Mesenteric fat pad (tissue), 1 donor: ENCODE results near the gene PRIM2. TPM values are rescaled to one million over a fixed set of nuclear protein-coding genes. Genes with fewer than 3 reads are reported as not detected.
"Not testable (repeated sequence)": the region's sequence is repeated elsewhere in the genome, so short reads cannot be mapped to it uniquely, and the experiment has no call there.

Experiments used
- DNase-seq: peaks from one replicate; pipeline ENCODE4 v3.0.0-alpha.2; 2020; ENCODE audit warnings: low spot score
- long read RNA-seq: library from polyadenylated mRNA; unstranded; transcript quantifications from one replicate; pipeline ENCODE4 v2.0.0, GENCODE V29; 2020
- total RNA-seq: library from RNA; stranded (reverse); fragmentation: NEBNext Ultra II Directional; extraction: Animal tissue kit (Norgen Biotek cat#: 25700); gene quantifications from one replicate; pipeline ENCODE4 v1.2.1, GENCODE V29; 2021
- donor health status: DM: yes; HTN: yes; CAD: no.

PRIM2 gene
- total RNA-seq: 8.4 TPM
- long read RNA-seq, transcript PRIM2-207 (14 exons, 2,308 nt): major isoform, 8 of 12 reads
- long read RNA-seq, partial matches to known transcripts: 0 of 12 reads
- long read RNA-seq, other reads (novel, unspliced or antisense): 0 of 12 reads

GRCh38 chr6:57317060-57317943 lies at the start of gene PRIM2:
Gene PRIM2 (plus strand): TSS chr6:57317630. CDS start chr6:57318446, 816 bp downstream.
- DNase-seq: peak; percentile 93

GRCh38 chr6:57268294-57268640 lies 49.2 kb upstream of the PRIM2 start:
- no peak for DNase-seq

- DNase-seq: not testable (repeated sequence)
These were observed 43.2 kb upstream of the PRIM2 start for GRCh38 chr6:57274113-57274824.

GRCh38 chr6:57275384-57275783 lies 42.0 kb upstream of the PRIM2 start:
- DNase-seq: no peak

- no peak for DNase-seq
These were observed 40.5 kb upstream of the PRIM2 start for GRCh38 chr6:57276946-57277345.

GRCh38 chr6:57278570-57278969 lies 38.9 kb upstream of the PRIM2 start:
- DNase-seq: no peak

- DNase-seq: no peak
These were observed 38.4 kb upstream of the PRIM2 start for GRCh38 chr6:57279013-57279412.

GRCh38 chr6:57283106-57283505 lies 34.3 kb upstream of the PRIM2 start:
- no peak for DNase-seq

GRCh38 chr6:57283911-57284455 lies 33.4 kb upstream of the PRIM2 start:
- DNase-seq: no peak

- not testable (repeated sequence) for DNase-seq
These were observed 29.3 kb upstream of the PRIM2 start for GRCh38 chr6:57288136-57288535.

- DNase-seq: not testable (repeated sequence)
These were observed 24.0 kb upstream of the PRIM2 start for GRCh38 chr6:57293472-57293871.

GRCh38 chr6:57294862-57295445 lies 22.5 kb upstream of the PRIM2 start:
- DNase-seq: no peak

GRCh38 chr6:57297505-57297904 lies 19.9 kb upstream of the PRIM2 start:
- DNase-seq: no peak

GRCh38 chr6:57298741-57299140 lies 18.7 kb upstream of the PRIM2 start:
- no peak for DNase-seq

- no peak for DNase-seq
These were observed 15.7 kb upstream of the PRIM2 start for GRCh38 chr6:57301757-57302156.

- DNase-seq: no peak
These were observed 15.0 kb upstream of the PRIM2 start for GRCh38 chr6:57302477-57302876.

GRCh38 chr6:57303931-57304681 lies 13.3 kb upstream of the PRIM2 start:
- no peak for DNase-seq

GRCh38 chr6:57305107-57305506 lies 12.3 kb upstream of the PRIM2 start:
- DNase-seq: no peak

- DNase-seq: no peak
These were observed 11.7 kb upstream of the PRIM2 start for GRCh38 chr6:57305761-57306160.

GRCh38 chr6:57306273-57306672 lies 11.2 kb upstream of the PRIM2 start:
- DNase-seq: no peak

GRCh38 chr6:57307850-57308249 lies 9.6 kb upstream of the PRIM2 start:
- DNase-seq: no peak
